Upper lobe of left lung (tissue), 6 donors: ENCODE results near the gene DSG2. TPM values are rescaled to one million over a fixed set of nuclear protein-coding genes. Genes with fewer than 3 reads are reported as not detected.

Source experiments
- ATAC-seq, 2 donors: fragments of 200-7000 bp; cut with Tn5 transposase; one replicate each; pipeline ENCODE4 v1.9.1; 2022; ENCODE audit warnings: mild to moderate bottlenecking in 2 of 2, moderate library complexity in 2 of 2; ENCODE audit not compliant: low FRiP score in 2 of 2
- DNase-seq, 2 donors: peaks; one replicate each; pipeline ENCODE4 v3.0.0-alpha.2; 2019 to 2020
- H3K27ac ChIP-seq, 4 donors: fragments of 200-600 bp; sonication (generic); one replicate each; pipeline ENCODE4 v1.5.1; 2016 to 2019
- H3K27me3 ChIP-seq, 4 donors: fragments of 200-600 bp; sonication (generic); one replicate each; pipeline ENCODE4 v1.5.1; 2017 to 2019
- H3K36me3 ChIP-seq, 4 donors: fragments of 200-600 bp; sonication (generic); one replicate each; pipeline ENCODE4 v1.5.1; 2016 to 2019
- H3K4me1 ChIP-seq, 4 donors: fragments of 200-600 bp; sonication (generic); one replicate each; pipeline ENCODE4 v1.5.1; 2018 to 2019
- H3K4me3 ChIP-seq, 4 donors: fragments of 200-600 bp; sonication (generic); one replicate each; pipeline ENCODE4 v1.5.1; 2017 to 2019; ENCODE audit warnings: mild to moderate bottlenecking in 2 of 4, moderate library complexity in 1 of 4
- H3K9me3 ChIP-seq, 4 donors: fragments of 200-600 bp; sonication (generic); one replicate each; pipeline ENCODE4 v1.5.1; 2018 to 2019
- CTCF ChIP-seq, 6 experiments: fragments of 450-650 bp in 4 of 6; fragments of 200-600 bp in 2 of 6; sonication (generic) in 2 of 6; IDR thresholded peaks; one replicate each; pipeline ENCODE4 v1.5.1; 2016 to 2019; ENCODE audit warnings: antibody characterized with exemption in 6 of 6
- EP300 ChIP-seq, 4 donors: sonication (generic); formaldehyde crosslinking; IDR thresholded peaks; one replicate each; pipeline ENCODE4 v1.5.1; 2017; ENCODE audit warnings: antibody characterized with exemption in 4 of 4, control low read depth in 2 of 4
- POLR2A ChIP-seq, 4 donors: fragments of 450-650 bp; IDR thresholded peaks; one replicate each; pipeline ENCODE4 v1.5.1; 2016 to 2017; ENCODE audit warnings: antibody characterized with exemption in 4 of 4, mild to moderate bottlenecking in 2 of 4
- POLR2AphosphoS5 ChIP-seq, 2 donors: sonication (generic); formaldehyde crosslinking; IDR thresholded peaks; one replicate each; pipeline ENCODE4 v1.5.1; 2017; ENCODE audit warnings: antibody characterized with exemption in 2 of 2
- WGBS, 2 donors: methylation state at CpG; one replicate each; pipeline ENCODE4 v1.1.5; 2017 to 2018; 5-methylcytosine and 5-hydroxymethylcytosine counted together
- total RNA-seq, 6 donors: library from RNA; depleted of rRNA in 4 of 6; stranded (reverse); fragments of >200 nt in 4 of 6; gene quantifications; one replicate each; pipeline versions ENCODE4 v1.1.0 to v1.2.1, GENCODE V29; 2016 to 2021
- donor health status: DM: no; HTN: no; CAD: no; lungs with moderate emphysema.
- donor health status: DM: no; HTN: yes; CAD: no; lungs with severe emphysema.

DSG2 gene
- 10 to 100 TPM in 4 of 6 donors, 1 to 10 TPM in 2; 5.2 to 55.4 (median 26.8) TPM for total RNA-seq

GRCh38 chr18:31497836-31498573 is at the start of gene DSG2:
Gene DSG2, plus strand, starts transcription at chr18:31498177. Its CDS starts 75 bp downstream, at chr18:31498252.
- Histone ChIP-seq H3K27ac (peak within 1 kb of the TSS; percentile 71 to 81 (median 78)), H3K36me3 (no peaks in the 10 kb centered on the region), H3K4me1 (peaks cover 5 to 16% (median 8%) of the 10 kb centered on the region in 4 donors), H3K9me3 (no peaks in the 10 kb centered on the region), H3K4me3 (peak within 1 kb of the TSS; percentile 34 to 63 (median 56)), H3K27me3 (peaks cover 0 to 8% (median 4%) of the 10 kb centered on the region in 4 donors)
- TF ChIP-seq POLR2A (IDR thresholded peaks at IDR 0.05) (peak in 2 of 4 donors; percentile 49 to 72), EP300 (IDR thresholded peaks at IDR 0.05) (no peak), POLR2AphosphoS5 (IDR thresholded peaks at IDR 0.05) (no peak)
- WGBS, 2 donors = 0 to 1% methylated on average over 4 to 64 of the region's 79 CpGs
- DNase-seq = peak; percentile 82 to 95
- ATAC-seq = peak; percentile 93 to 97

- Histone ChIP-seq H3K4me1 (no peaks in the 10 kb centered on the region), H3K4me3 (no peak overlapping the region), H3K27me3 (no peaks in the 10 kb centered on the region), H3K9me3 (no peaks in the 10 kb centered on the region), H3K27ac (no peak overlapping the region), H3K36me3 (no peaks in the 10 kb centered on the region)
- ATAC-seq (no peak), DNase-seq (no peak)
- no peak for TF ChIP-seq POLR2A (IDR thresholded peaks at IDR 0.05)
- TF ChIP-seq EP300 (IDR thresholded peaks at IDR 0.05) = no peak
- TF ChIP-seq POLR2AphosphoS5 (IDR thresholded peaks at IDR 0.05) = no peak
- TF ChIP-seq CTCF (IDR thresholded peaks at IDR 0.05) = no peak
Observed at GRCh38 chr18:31450409-31450808, 47.6 kb upstream of the DSG2 start.

- Histone ChIP-seq H3K9me3 (no peaks in the 10 kb centered on the region), H3K36me3 (no peaks in the 10 kb centered on the region), H3K27ac (no peak overlapping the region), H3K27me3 (no peaks in the 10 kb centered on the region), H3K4me1 (no peaks in the 10 kb centered on the region), H3K4me3 (no peak overlapping the region)
- TF ChIP-seq POLR2AphosphoS5 (IDR thresholded peaks at IDR 0.05) (no peak), EP300 (IDR thresholded peaks at IDR 0.05) (no peak), CTCF (IDR thresholded peaks at IDR 0.05) (no peak), POLR2A (IDR thresholded peaks at IDR 0.05) (no peak)
- WGBS, 2 donors = 89 to 96% methylated on average over 1 of the region's 1 CpG
- DNase-seq (no peak), ATAC-seq (no peak)
Observed at GRCh38 chr18:31451625-31452024, 46.4 kb upstream of the DSG2 start.

GRCh38 chr18:31454066-31454708 is 43.8 kb upstream of the DSG2 start:
- no peaks in the 10 kb centered on the region for H3K9me3 ChIP-seq
- no peak overlapping the region for H3K27ac ChIP-seq
- ATAC-seq (peak in 1 of 2 donors; percentile 81), DNase-seq (no peak)
- TF ChIP-seq CTCF (IDR thresholded peaks at IDR 0.05) (no peak), POLR2AphosphoS5 (IDR thresholded peaks at IDR 0.05) (no peak), POLR2A (IDR thresholded peaks at IDR 0.05) (no peak), EP300 (IDR thresholded peaks at IDR 0.05) (no peak)
- WGBS, 2 donors = 72 to 89% methylated on average over 3 of the region's 3 CpGs
- H3K4me3 ChIP-seq = no peak overlapping the region
- H3K27me3 ChIP-seq = no peaks in the 10 kb centered on the region
- no peaks in the 10 kb centered on the region for H3K4me1 ChIP-seq
- H3K36me3 ChIP-seq = no peaks in the 10 kb centered on the region

- ATAC-seq (no peak), DNase-seq (no peak)
- H3K9me3 ChIP-seq = no peaks in the 10 kb centered on the region
- H3K27ac ChIP-seq = no peak overlapping the region
- H3K36me3 ChIP-seq = no peaks in the 10 kb centered on the region
- WGBS, 2 donors = 93 to 100% methylated on average over 1 of the region's 1 CpG
- H3K4me3 ChIP-seq = no peak overlapping the region
- TF ChIP-seq POLR2AphosphoS5 (IDR thresholded peaks at IDR 0.05) (no peak), CTCF (IDR thresholded peaks at IDR 0.05) (no peak), POLR2A (IDR thresholded peaks at IDR 0.05) (no peak), EP300 (IDR thresholded peaks at IDR 0.05) (no peak)
- H3K4me1 ChIP-seq = no peaks in the 10 kb centered on the region
- H3K27me3 ChIP-seq = no peaks in the 10 kb centered on the region
Observed at GRCh38 chr18:31469629-31470028, 28.3 kb upstream of the DSG2 start.
